ENCODE data around the gene PKIB.

The PKIB gene

DNA sequence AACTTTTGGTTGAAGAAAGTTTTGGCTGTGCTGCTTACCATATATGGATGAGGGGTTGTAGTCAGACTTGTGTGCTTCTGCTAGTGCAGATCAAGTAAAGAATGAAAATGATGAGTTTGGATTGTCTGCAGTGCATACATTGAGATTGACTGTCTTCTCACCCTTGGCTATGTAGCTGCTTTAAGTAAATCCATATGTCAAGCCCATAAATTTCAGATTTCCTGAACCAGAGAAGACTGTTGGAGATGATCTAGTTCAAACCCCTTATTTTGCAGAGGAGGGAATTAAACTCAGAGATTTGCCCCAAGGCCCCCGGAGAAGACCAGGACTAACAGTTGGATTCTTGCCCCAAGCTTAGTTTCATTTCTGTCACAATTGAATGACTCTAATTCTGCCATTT, 67.2 kb downstream of the PKIB start:
- no peak for TF ChIP-seq TCF12 (IDR thresholded peaks at IDR 0.05; ENCODE audit: low read depth)

DNA sequence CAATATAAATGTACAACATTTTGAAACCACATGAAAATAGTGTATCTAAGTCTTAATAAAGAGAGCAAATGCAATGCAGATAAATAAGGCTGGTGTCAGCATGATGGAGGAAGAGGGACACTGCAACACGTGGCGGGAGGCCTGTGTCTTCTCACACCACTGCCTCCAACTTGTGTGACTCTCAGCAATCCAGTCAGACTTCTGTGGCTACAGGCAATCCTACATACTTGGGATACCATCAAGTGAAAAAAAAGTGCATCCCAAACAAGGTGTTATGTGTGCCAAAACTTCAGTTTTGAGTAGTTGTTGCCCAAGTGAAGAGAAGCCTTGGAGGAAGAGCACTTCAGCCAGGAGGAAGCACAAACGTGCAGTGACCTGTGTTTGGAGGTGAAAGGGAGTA, 68.6 kb downstream of the PKIB start:
- TF ChIP-seq CEBPB (IDR thresholded peaks at IDR 0.05) (no peak), EGR1 (IDR thresholded peaks at IDR 0.05) (no peak), RAD21 (IDR thresholded peaks at IDR 0.05; ENCODE audit: low read depth) (no peak), TEAD4 (IDR thresholded peaks at IDR 0.05) (no peak), ZBTB7A (IDR thresholded peaks at IDR 0.05; ENCODE audit: low read depth) (no peak), EP300 (IDR thresholded peaks at IDR 0.05; ENCODE audit: borderline replicate concordance) (no peak), NFIC (IDR thresholded peaks at IDR 0.05) (no peak), CREB1 (IDR thresholded peaks at IDR 0.05; ENCODE audit: low read depth) (no peak), YY1 (IDR thresholded peaks at IDR 0.05; ENCODE audit: low read depth) (no peak), TCF12 (IDR thresholded peaks at IDR 0.05; ENCODE audit: low read depth) (no peak), TAF1 (IDR thresholded peaks at IDR 0.05; ENCODE audit: low read depth) (no peak), FOXM1 (IDR thresholded peaks at IDR 0.05; ENCODE audit: borderline replicate concordance, low read depth) (no peak)
- TF ChIP-seq, protein P1, sequence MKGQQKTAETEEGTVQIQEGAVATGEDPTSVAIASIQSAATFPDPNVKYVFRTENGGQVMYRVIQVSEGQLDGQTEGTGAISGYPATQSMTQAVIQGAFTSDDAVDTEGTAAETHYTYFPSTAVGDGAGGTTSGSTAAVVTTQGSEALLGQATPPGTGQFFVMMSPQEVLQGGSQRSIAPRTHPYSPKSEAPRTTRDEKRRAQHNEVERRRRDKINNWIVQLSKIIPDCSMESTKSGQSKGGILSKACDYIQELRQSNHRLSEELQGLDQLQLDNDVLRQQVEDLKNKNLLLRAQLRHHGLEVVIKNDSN (IDR thresholded peaks at IDR 0.05): no peak
- TF ChIP-seq, protein P2, sequence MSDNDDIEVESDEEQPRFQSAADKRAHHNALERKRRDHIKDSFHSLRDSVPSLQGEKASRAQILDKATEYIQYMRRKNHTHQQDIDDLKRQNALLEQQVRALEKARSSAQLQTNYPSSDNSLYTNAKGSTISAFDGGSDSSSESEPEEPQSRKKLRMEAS (IDR thresholded peaks at IDR 0.05): no peak
- TF ChIP-seq, protein P3, sequence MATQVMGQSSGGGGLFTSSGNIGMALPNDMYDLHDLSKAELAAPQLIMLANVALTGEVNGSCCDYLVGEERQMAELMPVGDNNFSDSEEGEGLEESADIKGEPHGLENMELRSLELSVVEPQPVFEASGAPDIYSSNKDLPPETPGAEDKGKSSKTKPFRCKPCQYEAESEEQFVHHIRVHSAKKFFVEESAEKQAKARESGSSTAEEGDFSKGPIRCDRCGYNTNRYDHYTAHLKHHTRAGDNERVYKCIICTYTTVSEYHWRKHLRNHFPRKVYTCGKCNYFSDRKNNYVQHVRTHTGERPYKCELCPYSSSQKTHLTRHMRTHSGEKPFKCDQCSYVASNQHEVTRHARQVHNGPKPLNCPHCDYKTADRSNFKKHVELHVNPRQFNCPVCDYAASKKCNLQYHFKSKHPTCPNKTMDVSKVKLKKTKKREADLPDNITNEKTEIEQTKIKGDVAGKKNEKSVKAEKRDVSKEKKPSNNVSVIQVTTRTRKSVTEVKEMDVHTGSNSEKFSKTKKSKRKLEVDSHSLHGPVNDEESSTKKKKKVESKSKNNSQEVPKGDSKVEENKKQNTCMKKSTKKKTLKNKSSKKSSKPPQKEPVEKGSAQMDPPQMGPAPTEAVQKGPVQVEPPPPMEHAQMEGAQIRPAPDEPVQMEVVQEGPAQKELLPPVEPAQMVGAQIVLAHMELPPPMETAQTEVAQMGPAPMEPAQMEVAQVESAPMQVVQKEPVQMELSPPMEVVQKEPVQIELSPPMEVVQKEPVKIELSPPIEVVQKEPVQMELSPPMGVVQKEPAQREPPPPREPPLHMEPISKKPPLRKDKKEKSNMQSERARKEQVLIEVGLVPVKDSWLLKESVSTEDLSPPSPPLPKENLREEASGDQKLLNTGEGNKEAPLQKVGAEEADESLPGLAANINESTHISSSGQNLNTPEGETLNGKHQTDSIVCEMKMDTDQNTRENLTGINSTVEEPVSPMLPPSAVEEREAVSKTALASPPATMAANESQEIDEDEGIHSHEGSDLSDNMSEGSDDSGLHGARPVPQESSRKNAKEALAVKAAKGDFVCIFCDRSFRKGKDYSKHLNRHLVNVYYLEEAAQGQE (IDR thresholded peaks at IDR 0.05; ENCODE audit: low read depth): no peak

DNA sequence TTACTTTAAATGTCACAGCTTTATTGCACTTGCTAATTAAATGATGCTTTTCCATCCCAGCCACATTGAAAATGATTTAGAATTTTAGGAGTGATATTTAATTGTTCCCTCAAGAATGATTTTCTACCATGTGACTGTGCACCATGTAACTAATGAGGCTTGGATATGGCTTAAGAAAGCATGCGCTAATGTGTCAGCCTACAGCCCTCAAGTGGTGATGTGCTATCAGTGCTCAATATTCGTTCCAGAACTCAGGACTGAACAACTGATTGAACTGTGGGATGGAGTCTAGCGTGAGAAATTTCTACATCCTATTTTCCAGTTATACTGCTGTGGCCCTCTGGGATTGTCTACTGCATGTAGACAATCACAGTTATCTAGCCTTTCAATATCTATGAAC, 71.5 kb downstream of the PKIB start:
- TF ChIP-seq TEAD4 (IDR thresholded peaks at IDR 0.05): no peak
- TF ChIP-seq, protein P2 (IDR thresholded peaks at IDR 0.05): no peak
- TF ChIP-seq EP300 (IDR thresholded peaks at IDR 0.05; ENCODE audit: borderline replicate concordance): no peak
- no peak for TF ChIP-seq EGR1 (IDR thresholded peaks at IDR 0.05)
- TF ChIP-seq YY1 (IDR thresholded peaks at IDR 0.05; ENCODE audit: low read depth): no peak
- TF ChIP-seq, protein P1 (IDR thresholded peaks at IDR 0.05): no peak
- TF ChIP-seq CEBPB (IDR thresholded peaks at IDR 0.05): no peak
- TF ChIP-seq NFIC (IDR thresholded peaks at IDR 0.05): no peak
- TF ChIP-seq RAD21 (IDR thresholded peaks at IDR 0.05; ENCODE audit: low read depth): no peak
- no peak for TF ChIP-seq ZBTB7A (IDR thresholded peaks at IDR 0.05; ENCODE audit: low read depth)
- TF ChIP-seq FOXM1 (IDR thresholded peaks at IDR 0.05; ENCODE audit: borderline replicate concordance, low read depth): no peak
- no peak for TF ChIP-seq TAF1 (IDR thresholded peaks at IDR 0.05; ENCODE audit: low read depth)
- TF ChIP-seq TCF12 (IDR thresholded peaks at IDR 0.05; ENCODE audit: low read depth): no peak
- TF ChIP-seq CREB1 (IDR thresholded peaks at IDR 0.05; ENCODE audit: low read depth): no peak
- TF ChIP-seq, protein P3 (IDR thresholded peaks at IDR 0.05; ENCODE audit: low read depth): no peak

DNA sequence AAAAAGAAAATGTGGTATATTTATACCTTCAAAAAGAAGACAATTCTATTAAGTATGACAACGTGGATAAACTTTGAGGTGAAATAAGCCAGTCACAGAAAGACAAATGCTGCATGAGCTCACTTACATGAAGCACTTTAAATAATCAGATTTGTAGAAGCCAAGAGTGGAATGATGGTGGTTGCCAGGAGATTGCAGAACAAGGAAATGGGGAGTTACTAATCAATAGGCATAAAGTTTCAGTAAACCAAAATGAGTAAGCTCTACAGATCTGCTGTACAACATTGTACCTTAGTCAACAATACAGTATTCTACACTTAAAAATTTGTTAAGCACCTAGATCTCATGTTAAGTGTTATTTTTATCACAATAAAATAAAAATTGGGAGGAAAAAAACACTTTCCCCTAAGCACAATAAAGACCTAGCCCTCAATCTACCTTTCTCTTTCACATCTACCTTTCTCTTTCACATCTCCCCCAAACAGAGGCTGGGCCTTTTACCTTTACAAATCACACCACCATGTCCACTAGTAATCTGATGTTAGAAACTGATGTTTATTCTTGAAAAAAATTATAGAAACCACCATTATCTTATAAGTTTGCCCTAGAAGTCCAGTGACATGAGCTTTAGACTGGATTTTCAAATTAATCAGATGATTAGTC, 73.9 kb downstream of the PKIB start:
- TF ChIP-seq, protein P1 (IDR thresholded peaks at IDR 0.05): no peak
- TF ChIP-seq CEBPB (IDR thresholded peaks at IDR 0.05) (no peak), EGR1 (IDR thresholded peaks at IDR 0.05) (no peak), TCF12 (IDR thresholded peaks at IDR 0.05; ENCODE audit: low read depth) (no peak), TEAD4 (IDR thresholded peaks at IDR 0.05) (no peak), TAF1 (IDR thresholded peaks at IDR 0.05; ENCODE audit: low read depth) (no peak), ZBTB7A (IDR thresholded peaks at IDR 0.05; ENCODE audit: low read depth) (no peak), FOXM1 (IDR thresholded peaks at IDR 0.05; ENCODE audit: borderline replicate concordance, low read depth) (no peak), RAD21 (IDR thresholded peaks at IDR 0.05; ENCODE audit: low read depth) (no peak), CREB1 (IDR thresholded peaks at IDR 0.05; ENCODE audit: low read depth) (no peak), NFIC (IDR thresholded peaks at IDR 0.05) (no peak), YY1 (IDR thresholded peaks at IDR 0.05; ENCODE audit: low read depth) (no peak)
- TF ChIP-seq, protein P3 (IDR thresholded peaks at IDR 0.05; ENCODE audit: low read depth): no peak
- TF ChIP-seq, protein P2 (IDR thresholded peaks at IDR 0.05): no peak

All from Ishikawa (cell line).